Natural killer cell (primary cell): ENCODE data around the gene KAZN. TPM values are rescaled to one million over a fixed set of nuclear protein-coding genes. Genes with fewer than 3 reads are reported as not detected.

Source experiments
- ATAC-seq, 3 donors: fragments of 150-1000 bp in 2 of 3; fragments of 200-7000 bp in 1 of 3; cut with Tn5 transposase; 1 replicate in 1 of 3; 2 replicates in 2 of 3; pipeline ENCODE4 v1.10.0; 2021; ENCODE audit warnings: mild to moderate bottlenecking in 2 of 3, moderate library complexity in 2 of 3
- DNase-seq, 2 donors: peaks; one replicate each; pipeline versions ENCODE4 v3.0.0 to v3.0.0-alpha.2; 2013 to 2021; ENCODE audit warnings: mixed read lengths in 1 of 2
- H3K27ac ChIP-seq: one replicate; pipeline ENCODE4 v1.5.1; 2013; ENCODE audit warnings: mild to moderate bottlenecking, low read length
- H3K27me3 ChIP-seq: one replicate; pipeline ENCODE4 v1.6.1; 2013; ENCODE audit warnings: low read length; ENCODE audit not compliant: control insufficient read depth, insufficient read depth
- H3K36me3 ChIP-seq: one replicate; pipeline ENCODE4 v1.6.1; 2013; ENCODE audit warnings: low read length; ENCODE audit not compliant: control insufficient read depth, insufficient read depth
- H3K4me1 ChIP-seq: one replicate; pipeline ENCODE4 v1.6.1; 2013; ENCODE audit warnings: low read length; ENCODE audit not compliant: control insufficient read depth, insufficient read depth
- H3K4me3 ChIP-seq: one replicate; pipeline ENCODE4 v1.5.1; 2013; ENCODE audit warnings: low read length
- H3K9me3 ChIP-seq: one replicate; pipeline ENCODE4 v1.6.1; 2013; ENCODE audit warnings: low read length; ENCODE audit not compliant: control insufficient read depth, insufficient read depth
- H3K27ac Mint-ChIP-seq, 2 donors: one replicate each; pipeline ENCODE4 v1.8.0; 2022; ENCODE audit warnings: mild to moderate bottlenecking in 2 of 2, mixed read lengths in 2 of 2, moderate library complexity in 1 of 2
- H3K27me3 Mint-ChIP-seq, 2 donors: one replicate each; pipeline ENCODE4 v1.8.0; 2022; ENCODE audit warnings: low read depth in 2 of 2, mixed read lengths in 2 of 2
- H3K36me3 Mint-ChIP-seq: one replicate; pipeline ENCODE4 v1.8.0; 2022; ENCODE audit warnings: mixed read lengths
- H3K4me1 Mint-ChIP-seq, 2 donors: one replicate each; pipeline ENCODE4 v1.8.0; 2022; ENCODE audit warnings: mixed read lengths in 2 of 2
- H3K4me3 Mint-ChIP-seq: one replicate; pipeline ENCODE4 v1.8.0; 2022; ENCODE audit warnings: mild to moderate bottlenecking, moderate library complexity, mixed read lengths
- H3K9me3 Mint-ChIP-seq, 2 donors: one replicate each; pipeline ENCODE4 v1.8.0; 2022; ENCODE audit warnings: mixed read lengths in 2 of 2
- WGBS: methylation state at CpG from one replicate; pipeline ENCODE4 v1.1.7; 2013; ENCODE audit warnings: missing lambda C conversion rate; ENCODE audit not compliant: insufficient coverage; 5-methylcytosine and 5-hydroxymethylcytosine counted together
- intact Hi-C: fragments of 100-400 bp; cut with micrococcal nuclease; formaldehyde crosslinking; loops from one replicate; pipeline ENCODE4 v1.14.2; 2022
- total RNA-seq, 4 donors: library from RNA; stranded (reverse); fragments of 120-200 nt in 1 of 4; gene quantifications; one replicate each; pipeline versions ENCODE4 v1.2.3 to v1.2.4, GENCODE V29; 2013 to 2022
- TF ChIP-seq, protein P1 (sequence below): fragments of 200-600 bp; IDR thresholded peaks from one replicate; pipeline ENCODE4 v1.8.0; 2022; ENCODE audit warnings: antibody characterized with exemption

The KAZN gene
- total RNA-seq, 3 donors from 2014 or later (not counting 1 experiment from before 2014, with no cell fraction given): 1.2 to 2.0 (median 1.7) TPM

DNA sequence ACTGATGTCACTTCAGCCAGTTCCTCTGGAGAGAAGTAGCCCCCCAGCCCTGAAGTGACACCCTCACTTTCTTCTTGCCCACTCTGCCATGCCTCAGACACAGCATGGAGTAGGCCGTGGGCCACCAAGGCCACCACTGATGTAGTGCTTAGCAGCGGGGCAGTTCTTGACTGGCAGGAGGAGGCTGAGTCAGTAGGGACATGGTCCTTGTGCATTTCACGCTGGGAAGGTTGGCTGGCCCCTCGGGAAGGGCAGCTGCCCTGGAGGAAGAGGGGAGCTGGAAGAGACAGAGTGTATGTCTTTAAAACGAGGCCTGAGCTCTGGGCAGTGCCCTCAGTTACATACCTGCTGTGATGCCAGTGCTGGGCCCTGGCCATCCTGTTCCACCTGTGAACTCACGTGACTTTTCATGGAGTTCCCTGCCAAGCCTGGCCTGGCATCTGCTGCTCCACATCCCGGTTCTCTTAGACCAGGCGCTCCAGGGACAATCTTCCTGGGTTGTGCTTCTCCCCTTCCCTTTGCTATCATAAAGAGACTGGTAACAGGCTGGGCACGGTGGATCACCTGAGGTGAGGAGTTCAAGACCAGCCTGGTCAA lies 396.5 kb downstream of the KAZN start:
- Mint-ChIP-seq H3K9me3 (no peaks in the 10 kb centered on the region), H3K4me3 (no peak overlapping the region), H3K27ac (no peak overlapping the region), H3K4me1 (no peaks in the 10 kb centered on the region), H3K27me3 (peaks cover 0 to 2% of the 10 kb centered on the region in 2 donors), H3K36me3 (no peaks in the 10 kb centered on the region)
- ATAC-seq (no peak), DNase-seq (no peak)
- Histone ChIP-seq H3K27me3 (no peaks in the 10 kb centered on the region), H3K27ac (no peak overlapping the region), H3K4me3 (no peak overlapping the region), H3K9me3 (no peaks in the 10 kb centered on the region), H3K36me3 (no peaks in the 10 kb centered on the region), H3K4me1 (no peaks in the 10 kb centered on the region)
- intact Hi-C loops: no loop called here
- TF ChIP-seq, protein P1, sequence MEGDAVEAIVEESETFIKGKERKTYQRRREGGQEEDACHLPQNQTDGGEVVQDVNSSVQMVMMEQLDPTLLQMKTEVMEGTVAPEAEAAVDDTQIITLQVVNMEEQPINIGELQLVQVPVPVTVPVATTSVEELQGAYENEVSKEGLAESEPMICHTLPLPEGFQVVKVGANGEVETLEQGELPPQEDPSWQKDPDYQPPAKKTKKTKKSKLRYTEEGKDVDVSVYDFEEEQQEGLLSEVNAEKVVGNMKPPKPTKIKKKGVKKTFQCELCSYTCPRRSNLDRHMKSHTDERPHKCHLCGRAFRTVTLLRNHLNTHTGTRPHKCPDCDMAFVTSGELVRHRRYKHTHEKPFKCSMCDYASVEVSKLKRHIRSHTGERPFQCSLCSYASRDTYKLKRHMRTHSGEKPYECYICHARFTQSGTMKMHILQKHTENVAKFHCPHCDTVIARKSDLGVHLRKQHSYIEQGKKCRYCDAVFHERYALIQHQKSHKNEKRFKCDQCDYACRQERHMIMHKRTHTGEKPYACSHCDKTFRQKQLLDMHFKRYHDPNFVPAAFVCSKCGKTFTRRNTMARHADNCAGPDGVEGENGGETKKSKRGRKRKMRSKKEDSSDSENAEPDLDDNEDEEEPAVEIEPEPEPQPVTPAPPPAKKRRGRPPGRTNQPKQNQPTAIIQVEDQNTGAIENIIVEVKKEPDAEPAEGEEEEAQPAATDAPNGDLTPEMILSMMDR: no peak
- WGBS: 83% methylated on average over 9 of the region's 9 CpGs

- Histone ChIP-seq H3K36me3 (no peaks in the 10 kb centered on the region), H3K4me3 (no peak overlapping the region), H3K4me1 (no peaks in the 10 kb centered on the region), H3K27ac (no peak overlapping the region), H3K27me3 (no peaks in the 10 kb centered on the region), H3K9me3 (no peaks in the 10 kb centered on the region)
- H3K27me3 Mint-ChIP-seq: peaks cover 0 to 2% of the 10 kb centered on the region in 2 donors
- no peaks in the 10 kb centered on the region for H3K4me1 Mint-ChIP-seq
- no peak overlapping the region for H3K27ac Mint-ChIP-seq
- H3K4me3 Mint-ChIP-seq: no peak overlapping the region
- TF ChIP-seq, protein P1: no peak
- intact Hi-C loops: no loop called here
- DNase-seq (no peak), ATAC-seq (no peak)
- 78% methylated on average over 23 of the region's 23 CpGs for whole genome bisulfite sequencing
- no peaks in the 10 kb centered on the region for H3K9me3 Mint-ChIP-seq
- H3K36me3 Mint-ChIP-seq: no peaks in the 10 kb centered on the region
These were observed 397.9 kb downstream of the KAZN start for GRCh38 chr1:14996133-14997050.

DNA sequence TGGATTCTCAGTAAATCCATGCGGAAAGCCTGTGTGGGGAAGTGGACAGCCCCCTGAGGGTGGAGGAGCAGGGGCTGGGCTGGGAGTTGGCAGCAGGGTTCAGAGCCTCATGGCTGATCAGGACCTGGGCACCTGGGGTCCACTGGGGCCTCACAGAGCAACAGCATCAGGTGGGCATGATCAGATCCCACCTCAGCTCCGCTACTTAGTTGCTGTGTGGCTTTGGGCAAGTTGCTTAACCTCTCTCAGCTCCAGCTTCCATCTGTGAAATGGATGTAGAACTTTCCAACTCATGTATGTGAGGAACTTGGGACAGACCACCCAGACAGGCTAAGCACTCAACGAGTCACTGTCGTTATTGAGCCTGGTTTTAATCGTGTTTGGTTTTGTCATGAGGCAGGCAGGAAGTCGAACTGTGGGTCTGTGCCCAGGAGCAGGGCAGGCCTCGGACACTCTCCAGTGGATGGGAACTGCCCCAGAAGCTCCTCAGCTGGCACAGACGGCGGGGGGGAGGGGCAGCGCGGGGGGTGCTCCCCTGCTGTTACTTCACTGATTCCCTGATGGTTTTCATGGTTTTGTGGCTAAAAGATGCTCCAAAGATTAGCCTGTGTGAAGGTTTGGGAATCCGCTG lies 399.3 kb downstream of the KAZN start:
- Histone ChIP-seq H3K4me3 (no peak overlapping the region), H3K27ac (no peak overlapping the region), H3K4me1 (no peaks in the 10 kb centered on the region), H3K36me3 (no peaks in the 10 kb centered on the region), H3K27me3 (no peaks in the 10 kb centered on the region), H3K9me3 (no peaks in the 10 kb centered on the region)
- DNase-seq: no peak
- TF ChIP-seq, protein P1: no peak
- no peak for ATAC-seq
- Mint-ChIP-seq H3K36me3 (no peaks in the 10 kb centered on the region), H3K27me3 (no peaks in the 10 kb centered on the region), H3K27ac (no peak overlapping the region), H3K9me3 (no peaks in the 10 kb centered on the region), H3K4me3 (no peak overlapping the region), H3K4me1 (no peaks in the 10 kb centered on the region)
- WGBS: 90% methylated on average over 12 of the region's 12 CpGs
- intact Hi-C loops: no loop called here
